ENCODE measurements around the gene SLC25A11.
"Not testable (repeated sequence)": the region's sequence is repeated elsewhere in the genome, so short reads cannot be mapped to it uniquely, and the experiment has no call there.

Gene SLC25A11

DNA sequence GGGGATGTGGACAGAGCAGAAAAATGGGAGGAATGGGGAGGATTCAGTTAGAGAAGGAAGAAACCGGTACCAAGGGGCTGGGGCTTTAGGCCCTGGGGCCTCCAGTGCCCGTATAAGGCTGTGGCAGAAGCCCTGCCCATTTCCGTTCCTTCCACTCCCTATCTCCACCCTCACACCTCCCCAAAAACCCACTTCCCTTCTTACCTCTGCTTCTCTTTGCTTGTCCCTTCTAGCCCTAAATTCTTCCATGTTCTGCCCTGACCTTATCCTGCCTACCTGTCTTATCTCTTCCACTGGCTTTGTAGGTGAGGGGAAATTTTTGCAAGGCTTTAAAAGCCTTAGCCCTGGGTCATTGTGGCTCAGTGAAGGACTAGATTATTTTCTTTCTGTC lies 4.3 kb upstream of the SLC25A11 start:
- DNase-seq: no peak

GRCh38 chr17:4942760-4943508 lies 3.1 kb upstream of the SLC25A11 start:
- no peak for DNase-seq

GRCh38 chr17:4941319-4941610 lies 1.4 kb upstream of the SLC25A11 start:
- DNase-seq: no peak

- DNase-seq: no peak
Observed at GRCh38 chr17:4940555-4941318, 891 bp upstream of the SLC25A11 start.

DNA sequence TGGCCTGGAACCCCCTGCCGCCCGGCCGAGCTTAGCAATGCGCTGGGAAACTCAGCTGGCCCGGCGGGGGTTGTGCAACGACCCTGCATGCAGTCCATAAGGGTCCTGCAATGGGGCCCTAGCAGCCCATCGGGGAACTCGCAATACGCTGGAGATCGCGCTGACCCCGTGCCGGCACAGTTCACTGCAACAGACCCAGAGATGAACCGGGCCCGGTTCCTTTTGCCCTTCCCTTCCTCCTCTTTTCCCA lies 375 bp downstream of the SLC25A11 start:
- DNase-seq: no peak

GRCh38 chr17:4938688-4939545 lies 929 bp downstream of the SLC25A11 start:
- DNase-seq: no peak

DNA sequence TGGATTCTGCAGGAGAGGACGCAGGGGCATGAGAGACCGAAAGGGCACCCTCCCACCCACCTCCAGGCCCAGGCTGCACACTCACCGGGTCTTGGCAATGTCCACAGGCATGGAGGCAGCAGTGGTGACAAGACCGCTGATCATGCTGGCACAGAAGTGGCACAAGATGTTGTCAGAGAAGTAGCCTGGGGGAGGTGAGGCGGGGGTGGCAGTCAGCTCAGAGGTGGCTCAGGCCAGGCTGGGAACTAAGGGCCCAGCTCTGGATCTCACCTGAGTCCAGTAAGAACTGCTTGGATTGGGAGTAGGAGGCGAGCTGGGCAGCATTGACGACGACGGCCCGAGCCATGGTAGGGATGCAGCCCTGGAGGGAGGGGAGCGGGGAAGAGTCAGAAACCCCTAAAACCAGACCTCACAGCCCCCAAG lies 1.8 kb downstream of the SLC25A11 start:
- DNase-seq: no peak

- DNase-seq: no peak
Observed at GRCh38 chr17:4937553-4937952, 2.3 kb downstream of the SLC25A11 start.

DNA sequence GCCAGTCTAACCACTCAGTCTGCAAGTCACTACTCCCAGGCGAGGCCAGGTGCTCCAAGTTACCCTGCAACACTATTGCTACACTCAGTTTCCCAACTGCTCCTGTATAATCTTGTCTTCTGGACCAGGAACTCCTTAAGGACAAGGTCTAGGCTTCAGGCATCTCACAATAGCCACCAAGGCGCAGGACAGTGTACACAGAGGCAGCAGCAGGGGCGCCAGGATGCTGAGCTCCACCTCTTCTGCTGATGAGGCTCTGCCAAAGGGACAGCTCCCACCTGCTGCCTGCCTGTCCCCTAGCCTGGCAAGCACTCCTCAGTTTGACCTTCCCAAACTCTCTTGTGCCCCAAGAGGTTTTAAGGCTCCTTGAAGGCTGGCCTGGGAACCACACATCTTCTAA lies 3.4 kb downstream of the SLC25A11 start:
- no peak for DNase-seq

DNA sequence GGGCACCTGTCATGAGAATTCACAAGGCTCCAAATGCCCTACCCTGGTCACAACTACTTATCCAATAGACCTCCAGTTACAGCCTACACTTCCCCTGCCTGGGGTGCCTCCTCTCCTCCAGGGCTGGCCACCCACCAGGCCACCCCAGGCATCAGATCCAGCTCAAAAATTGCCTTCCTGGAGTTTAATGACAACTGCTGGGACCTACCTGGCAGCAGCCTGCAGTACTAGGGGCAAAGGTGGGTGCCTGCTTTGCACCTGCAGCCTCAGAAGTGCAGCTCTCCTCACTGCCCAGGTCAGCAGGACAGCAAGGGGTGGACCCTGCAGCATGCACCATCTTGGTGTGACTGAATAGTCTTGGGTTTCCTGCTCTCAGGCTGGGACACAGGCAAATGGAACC lies 4.2 kb downstream of the SLC25A11 start:
- DNase-seq: no peak

- no peak for DNase-seq
Observed at GRCh38 chr17:4934173-4934979, 5.5 kb downstream of the SLC25A11 start.

DNA sequence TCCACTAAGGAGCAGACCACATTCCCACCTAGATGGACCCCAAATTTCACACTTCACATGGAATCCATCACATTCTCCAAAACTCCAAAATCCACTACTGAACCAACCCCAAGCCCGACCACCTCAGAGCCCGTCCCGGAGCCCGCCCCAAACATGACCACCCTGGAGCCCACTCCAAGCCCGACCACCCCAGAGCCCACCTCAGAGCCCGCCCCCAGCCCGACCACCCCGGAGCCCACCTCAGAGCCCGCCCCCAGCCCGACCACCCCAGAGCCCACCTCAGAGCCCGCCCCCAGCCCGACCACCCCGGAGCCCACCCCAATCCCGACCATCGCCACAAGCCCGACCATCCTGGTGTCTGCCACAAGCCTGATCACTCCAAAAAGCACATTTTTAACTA lies 6.2 kb downstream of the SLC25A11 start:
- no peak for DNase-seq

- no peak for DNase-seq
Observed at GRCh38 chr17:4932756-4933155, 7.1 kb downstream of the SLC25A11 start.

- no peak for DNase-seq
Observed at GRCh38 chr17:4931963-4932362, 7.9 kb downstream of the SLC25A11 start, which contains the start of gene GP1BA. Gene GP1BA (plus strand): TSS chr17:4932277. CDS start chr17:4932605, 328 bp downstream.

DNA sequence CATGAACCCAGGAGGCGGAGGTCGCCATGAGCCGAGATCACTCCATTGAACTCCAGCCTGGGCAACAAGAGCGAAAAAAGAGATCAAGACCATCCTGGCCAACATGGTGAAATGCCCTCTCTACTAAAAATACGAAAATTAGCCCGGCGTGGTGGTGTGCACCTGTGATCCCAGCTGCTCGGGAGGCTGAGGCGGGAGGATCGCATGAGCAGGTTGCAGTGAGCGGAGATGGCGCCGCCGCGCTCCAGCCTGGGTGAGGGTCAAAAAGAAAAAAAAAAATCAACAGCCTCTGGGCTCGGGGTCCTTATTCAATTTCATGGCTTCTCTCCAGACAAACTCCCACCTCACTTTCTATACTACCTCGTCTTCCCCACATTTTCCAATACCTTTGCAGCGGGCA lies 11.0 kb downstream of the SLC25A11 start:
- DNase-seq: no peak

GRCh38 chr17:4926577-4927335 lies 13.1 kb downstream of the SLC25A11 start:
- DNase-seq: not testable (repeated sequence)

GRCh38 chr17:4921320-4921719 lies 18.5 kb downstream of the SLC25A11 start:
- DNase-seq: no peak

DNA sequence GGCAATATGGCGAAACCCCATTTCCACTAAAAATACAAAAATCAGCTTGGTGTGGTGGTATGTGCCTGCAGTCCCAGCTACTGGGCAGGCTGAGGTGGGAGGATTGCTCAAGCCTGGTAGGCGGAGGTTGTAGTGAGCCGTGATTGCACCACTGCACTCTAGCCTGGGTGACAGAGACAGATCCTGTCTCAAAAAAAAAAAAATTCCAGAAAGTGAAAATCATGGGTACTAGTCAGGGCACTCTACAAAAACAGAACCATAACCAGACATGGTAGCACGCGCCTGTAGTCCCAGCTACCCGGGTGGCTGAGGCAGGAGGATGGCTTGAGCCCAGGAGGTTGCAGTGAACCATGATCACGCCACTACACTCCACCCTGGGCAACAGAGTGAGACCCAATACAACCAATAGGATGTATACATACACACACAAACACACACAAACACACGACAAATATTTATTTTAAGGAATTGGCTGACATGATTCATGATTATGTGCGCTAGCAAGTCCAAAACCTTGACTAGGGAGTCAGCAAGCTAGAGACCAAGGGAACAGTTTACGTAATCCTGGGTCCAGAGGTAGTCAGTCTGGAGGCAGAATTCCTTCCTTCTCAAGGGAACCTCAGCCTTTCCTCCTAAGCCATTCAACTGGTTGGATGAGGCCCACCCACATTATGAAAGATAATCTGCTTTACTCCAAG lies 19.3 kb downstream of the SLC25A11 start:
- no peak for DNase-seq

DNA sequence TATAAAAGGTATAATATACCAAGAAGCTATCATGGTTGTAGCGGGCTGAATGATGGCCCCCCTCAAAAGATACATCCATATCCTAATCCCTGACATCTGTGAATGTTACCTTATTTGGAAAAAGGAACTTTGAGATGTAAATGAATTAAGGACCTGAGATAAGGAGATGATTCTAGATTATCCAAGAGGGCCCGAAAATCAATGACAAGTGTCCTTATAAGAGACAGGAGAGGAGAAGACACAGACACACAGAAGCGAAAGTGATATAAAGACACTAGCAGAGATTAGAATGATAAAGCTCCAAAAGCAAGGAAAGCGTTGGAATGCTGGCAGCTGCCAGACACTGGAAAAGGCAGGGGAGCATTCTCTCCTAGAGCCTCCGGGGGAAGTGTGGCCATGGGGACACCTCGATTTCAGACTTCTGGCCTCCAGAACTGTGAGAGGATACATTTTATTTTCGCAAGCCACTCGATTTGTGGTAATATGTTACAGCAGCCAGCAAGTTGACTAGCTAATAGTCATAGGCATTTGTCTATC lies 20.3 kb downstream of the SLC25A11 start:
- no peak for DNase-seq

- not testable (repeated sequence) for DNase-seq
Observed at GRCh38 chr17:4914551-4914950, 25.3 kb downstream of the SLC25A11 start.

GRCh38 chr17:4913994-4914393 lies 25.9 kb downstream of the SLC25A11 start:
- no peak for DNase-seq
